B cell (primary cell): Measurements from ENCODE around the gene SLC39A11.

Source experiments
- EZH2 ChIP-seq: IDR thresholded peaks from 2 replicates; pipeline ENCODE4 v1.6.1; 2012; ENCODE audit warnings: borderline replicate concordance, low read depth, mild to moderate bottlenecking, moderate library complexity, low read length; ENCODE audit not compliant: insufficient read depth, poor library complexity, severe bottlenecking
- TF ChIP-seq, protein P1 (sequence below): fragments of 200-600 bp; IDR thresholded peaks from one replicate; pipeline ENCODE4 v1.8.0; 2022; ENCODE audit warnings: antibody characterized with exemption, mild to moderate bottlenecking

DNA sequence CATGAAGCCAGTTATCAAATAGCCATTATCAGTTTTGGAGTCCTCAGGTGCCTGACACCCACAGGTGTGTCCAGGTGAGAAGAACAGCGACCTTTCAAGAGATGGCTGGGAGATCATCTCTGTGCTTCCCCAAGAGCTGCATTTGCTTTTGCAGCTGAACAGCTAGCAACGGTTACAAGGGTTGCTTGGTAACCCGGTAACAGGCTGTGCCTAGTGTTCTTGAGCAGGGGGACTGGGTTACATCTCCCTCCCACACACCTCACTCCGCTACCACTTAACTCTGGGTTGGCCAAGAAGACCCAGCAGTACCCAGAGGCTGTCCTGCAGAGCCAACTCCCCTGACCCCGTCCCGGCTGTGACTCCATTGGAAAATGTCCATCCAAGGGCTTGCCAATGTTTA lies 147.0 kb downstream of the SLC39A11 start:
- TF ChIP-seq, protein P1, sequence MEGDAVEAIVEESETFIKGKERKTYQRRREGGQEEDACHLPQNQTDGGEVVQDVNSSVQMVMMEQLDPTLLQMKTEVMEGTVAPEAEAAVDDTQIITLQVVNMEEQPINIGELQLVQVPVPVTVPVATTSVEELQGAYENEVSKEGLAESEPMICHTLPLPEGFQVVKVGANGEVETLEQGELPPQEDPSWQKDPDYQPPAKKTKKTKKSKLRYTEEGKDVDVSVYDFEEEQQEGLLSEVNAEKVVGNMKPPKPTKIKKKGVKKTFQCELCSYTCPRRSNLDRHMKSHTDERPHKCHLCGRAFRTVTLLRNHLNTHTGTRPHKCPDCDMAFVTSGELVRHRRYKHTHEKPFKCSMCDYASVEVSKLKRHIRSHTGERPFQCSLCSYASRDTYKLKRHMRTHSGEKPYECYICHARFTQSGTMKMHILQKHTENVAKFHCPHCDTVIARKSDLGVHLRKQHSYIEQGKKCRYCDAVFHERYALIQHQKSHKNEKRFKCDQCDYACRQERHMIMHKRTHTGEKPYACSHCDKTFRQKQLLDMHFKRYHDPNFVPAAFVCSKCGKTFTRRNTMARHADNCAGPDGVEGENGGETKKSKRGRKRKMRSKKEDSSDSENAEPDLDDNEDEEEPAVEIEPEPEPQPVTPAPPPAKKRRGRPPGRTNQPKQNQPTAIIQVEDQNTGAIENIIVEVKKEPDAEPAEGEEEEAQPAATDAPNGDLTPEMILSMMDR, result no peak
- TF ChIP-seq EZH2, result no peak
